ENCODE results near the gene BARX1. TPM values are rescaled to one million over a fixed set of nuclear protein-coding genes. Genes with fewer than 3 reads are reported as not detected.

Gene BARX1
- polyA plus RNA-seq, 1 donor from 2014 or later, result not detected

GRCh38 chr9:93947409-93948070, 7.6 kb downstream of the BARX1 start:
- Histone ChIP-seq H3K27me3 (ENCODE audit: insufficient read depth, low read depth, low read length) (peaks cover 87% of the 10 kb centered on the region), H3K36me3 (ENCODE audit: insufficient read depth, low read length) (no peaks in the 10 kb centered on the region), H2AFZ (ENCODE audit: low read depth, low read length) (no peak overlapping the region), H3K9ac (ENCODE audit: low read length) (no peak overlapping the region), H3K4me3 (ENCODE audit: low read length) (no peak overlapping the region), H4K20me1 (ENCODE audit: insufficient read depth) (no peaks in the 10 kb centered on the region), H3K9me3 (ENCODE audit: low read length) (peaks cover 3% of the 10 kb centered on the region), H3F3A (ENCODE audit: insufficient read depth, low read length, poor library complexity, severe bottlenecking) (no peaks in the 10 kb centered on the region), H3K4me2 (ENCODE audit: low read length) (no peak overlapping the region), H3K9me2 (ENCODE audit: insufficient read depth, low read length) (no peaks in the 10 kb centered on the region), H3K27ac (ENCODE audit: low read length) (no peak overlapping the region), H3K79me2 (replicated peaks; ENCODE audit: insufficient read depth, low read length) (no peaks in the 10 kb centered on the region)
- no peak for TF ChIP-seq TAF1 (IDR thresholded peaks at IDR 0.05; ENCODE audit: low read depth)
- TF ChIP-seq CTCF (IDR thresholded peaks at IDR 0.05; ENCODE audit: poor library complexity, severe bottlenecking), result no peak
- no peak for TF ChIP-seq EZH2 (IDR thresholded peaks at IDR 0.05; ENCODE audit: borderline replicate concordance, insufficient read depth, low read length, poor library complexity, severe bottlenecking)
- TF ChIP-seq EP300 (conservative IDR thresholded peaks at IDR 0.05; ENCODE audit: poor library complexity, severe bottlenecking), result no peak
- TF ChIP-seq RAD21 (conservative IDR thresholded peaks at IDR 0.05), result no peak
- TF ChIP-seq, protein P1, sequence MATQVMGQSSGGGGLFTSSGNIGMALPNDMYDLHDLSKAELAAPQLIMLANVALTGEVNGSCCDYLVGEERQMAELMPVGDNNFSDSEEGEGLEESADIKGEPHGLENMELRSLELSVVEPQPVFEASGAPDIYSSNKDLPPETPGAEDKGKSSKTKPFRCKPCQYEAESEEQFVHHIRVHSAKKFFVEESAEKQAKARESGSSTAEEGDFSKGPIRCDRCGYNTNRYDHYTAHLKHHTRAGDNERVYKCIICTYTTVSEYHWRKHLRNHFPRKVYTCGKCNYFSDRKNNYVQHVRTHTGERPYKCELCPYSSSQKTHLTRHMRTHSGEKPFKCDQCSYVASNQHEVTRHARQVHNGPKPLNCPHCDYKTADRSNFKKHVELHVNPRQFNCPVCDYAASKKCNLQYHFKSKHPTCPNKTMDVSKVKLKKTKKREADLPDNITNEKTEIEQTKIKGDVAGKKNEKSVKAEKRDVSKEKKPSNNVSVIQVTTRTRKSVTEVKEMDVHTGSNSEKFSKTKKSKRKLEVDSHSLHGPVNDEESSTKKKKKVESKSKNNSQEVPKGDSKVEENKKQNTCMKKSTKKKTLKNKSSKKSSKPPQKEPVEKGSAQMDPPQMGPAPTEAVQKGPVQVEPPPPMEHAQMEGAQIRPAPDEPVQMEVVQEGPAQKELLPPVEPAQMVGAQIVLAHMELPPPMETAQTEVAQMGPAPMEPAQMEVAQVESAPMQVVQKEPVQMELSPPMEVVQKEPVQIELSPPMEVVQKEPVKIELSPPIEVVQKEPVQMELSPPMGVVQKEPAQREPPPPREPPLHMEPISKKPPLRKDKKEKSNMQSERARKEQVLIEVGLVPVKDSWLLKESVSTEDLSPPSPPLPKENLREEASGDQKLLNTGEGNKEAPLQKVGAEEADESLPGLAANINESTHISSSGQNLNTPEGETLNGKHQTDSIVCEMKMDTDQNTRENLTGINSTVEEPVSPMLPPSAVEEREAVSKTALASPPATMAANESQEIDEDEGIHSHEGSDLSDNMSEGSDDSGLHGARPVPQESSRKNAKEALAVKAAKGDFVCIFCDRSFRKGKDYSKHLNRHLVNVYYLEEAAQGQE (IDR thresholded peaks at IDR 0.05; ENCODE audit: borderline replicate concordance), result no peak
- no peak for TF ChIP-seq MXI1 (conservative IDR thresholded peaks at IDR 0.05; ENCODE audit: poor library complexity, severe bottlenecking)
- no peak for TF ChIP-seq SMC3 (conservative IDR thresholded peaks at IDR 0.05; ENCODE audit: poor library complexity)
- TF ChIP-seq POLR2AphosphoS5 (IDR thresholded peaks at IDR 0.05), result no peak

DNA sequence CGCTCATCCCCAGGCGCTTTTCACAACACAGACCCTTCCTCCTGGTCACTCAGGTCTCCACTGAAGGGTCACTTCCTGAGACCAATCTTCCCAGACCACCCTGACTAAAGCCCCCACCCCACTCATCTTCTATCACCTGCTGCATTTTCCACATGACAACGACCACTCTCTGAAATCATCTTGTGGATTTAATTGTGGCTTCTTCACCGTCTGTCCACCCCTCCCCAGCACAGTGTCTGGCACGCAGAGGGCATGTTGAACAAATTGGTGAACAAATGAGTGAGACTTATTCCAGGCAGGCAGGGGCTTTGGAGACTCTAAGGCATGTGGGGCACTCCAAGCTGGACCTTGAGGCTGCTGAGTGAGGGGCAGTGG, 8.8 kb downstream of the BARX1 start:
- H3K9me3 ChIP-seq (ENCODE audit: low read length), result peaks cover 3% of the 10 kb centered on the region
- H3K4me3 ChIP-seq (ENCODE audit: low read length), result peak overlapping the region; percentile 69
- no peaks in the 10 kb centered on the region for H3F3A ChIP-seq (ENCODE audit: insufficient read depth, low read length, poor library complexity, severe bottlenecking)
- TF ChIP-seq SMC3 (conservative IDR thresholded peaks at IDR 0.05; ENCODE audit: poor library complexity) (no peak), RAD21 (conservative IDR thresholded peaks at IDR 0.05) (no peak), CTCF (IDR thresholded peaks at IDR 0.05; ENCODE audit: poor library complexity, severe bottlenecking) (no peak), EP300 (conservative IDR thresholded peaks at IDR 0.05; ENCODE audit: poor library complexity, severe bottlenecking) (no peak), POLR2AphosphoS5 (IDR thresholded peaks at IDR 0.05) (no peak), MXI1 (conservative IDR thresholded peaks at IDR 0.05; ENCODE audit: poor library complexity, severe bottlenecking) (no peak), TAF1 (IDR thresholded peaks at IDR 0.05; ENCODE audit: low read depth) (no peak), EZH2 (IDR thresholded peaks at IDR 0.05; ENCODE audit: borderline replicate concordance, insufficient read depth, low read length, poor library complexity, severe bottlenecking) (no peak)
- TF ChIP-seq, protein P1 (IDR thresholded peaks at IDR 0.05; ENCODE audit: borderline replicate concordance), result no peak
- no peak overlapping the region for H3K27ac ChIP-seq (ENCODE audit: low read length)
- no peaks in the 10 kb centered on the region for H3K79me2 ChIP-seq (replicated peaks; ENCODE audit: insufficient read depth, low read length)
- no peak overlapping the region for H2AFZ ChIP-seq (ENCODE audit: low read depth, low read length)
- H3K4me2 ChIP-seq (ENCODE audit: low read length), result peak overlapping the region; percentile 25
- no peaks in the 10 kb centered on the region for H3K9me2 ChIP-seq (ENCODE audit: insufficient read depth, low read length)
- H4K20me1 ChIP-seq (ENCODE audit: insufficient read depth), result no peaks in the 10 kb centered on the region
- peak overlapping the region; percentile 38 for H3K9ac ChIP-seq (ENCODE audit: low read length)
- H3K36me3 ChIP-seq (ENCODE audit: insufficient read depth, low read length), result no peaks in the 10 kb centered on the region
- peaks cover 75% of the 10 kb centered on the region for H3K27me3 ChIP-seq (ENCODE audit: insufficient read depth, low read depth, low read length)

All from neural cell (in vitro differentiated cells).